CD14-positive monocyte (primary cell): ENCODE results near the gene CUL1. TPM values are rescaled to one million over a fixed set of nuclear protein-coding genes. Genes with fewer than 3 reads are reported as not detected.

Experiments used
- DNase-seq, 3 donors: peaks; one replicate each; pipeline ENCODE4 v3.0.0-alpha.2; 2011 to 2022
- H2AFZ ChIP-seq: 2 replicates; pipeline ENCODE4 v1.6.0; 2012; ENCODE audit warnings: mild to moderate bottlenecking, low read depth, low read length, inconsistent platforms; ENCODE audit not compliant: insufficient read depth, poor library complexity, severe bottlenecking
- H3K27ac ChIP-seq, 2 donors: 1 replicate in 1 of 2; 2 replicates in 1 of 2; pipeline ENCODE4 v1.5.1; 2012 to 2013; ENCODE audit warnings: low read length in 2 of 2, control low read depth in 1 of 2, inconsistent platforms in 1 of 2, low read depth in 1 of 2, mild to moderate bottlenecking in 1 of 2
- H3K27me3 ChIP-seq, 2 donors: one replicate each; pipeline versions ENCODE4 v1.6.0 to v1.6.1; 2011 to 2013; ENCODE audit warnings: low read length in 2 of 2; ENCODE audit not compliant: control insufficient read depth in 2 of 2, insufficient read depth in 2 of 2
- H3K36me3 ChIP-seq, 2 donors: replicated peaks in 1 of 2; 1 replicate in 1 of 2; 2 replicates in 1 of 2; pipeline versions ENCODE4 v1.5.1 to v1.6.1; 2012 to 2013; ENCODE audit warnings: low read length in 2 of 2, control low read depth in 1 of 2, inconsistent platforms in 1 of 2, mild to moderate bottlenecking in 1 of 2; ENCODE audit not compliant: insufficient read depth in 2 of 2, control insufficient read depth in 1 of 2
- H3K4me1 ChIP-seq, 2 donors: 1 replicate in 1 of 2; 2 replicates in 1 of 2; pipeline versions ENCODE4 v1.5.1 to v1.6.1; 2012 to 2013; ENCODE audit warnings: low read length in 2 of 2, control low read depth in 1 of 2, inconsistent platforms in 1 of 2, mild to moderate bottlenecking in 1 of 2, moderate library complexity in 1 of 2; ENCODE audit not compliant: insufficient read depth in 2 of 2, control insufficient read depth in 1 of 2
- H3K4me2 ChIP-seq: replicated peaks from 2 replicates; pipeline ENCODE3; 2012; ENCODE audit warnings: low read length, moderate library complexity, mild to moderate bottlenecking; ENCODE audit not compliant: poor library complexity, severe bottlenecking; ENCODE audit errors: extremely low read depth
- H3K4me3 ChIP-seq, 3 experiments: fragments of 200-600 bp in 1 of 3; sonication (generic) in 1 of 3; replicated peaks in 1 of 3; 1 replicate in 2 of 3; 2 replicates in 1 of 3; pipeline ENCODE4 v1.5.1; 2011 to 2013; ENCODE audit warnings: low read length in 3 of 3, mild to moderate bottlenecking in 3 of 3, control low read depth in 2 of 3, low read depth in 2 of 3, inconsistent platforms in 1 of 3, moderate library complexity in 1 of 3
- H3K79me2 ChIP-seq: 2 replicates; pipeline ENCODE4 v1.6.0; 2012; ENCODE audit warnings: mild to moderate bottlenecking, control low read depth, inconsistent platforms, low read length, moderate library complexity; ENCODE audit not compliant: insufficient read depth
- H3K9ac ChIP-seq: 2 replicates; pipeline ENCODE4 v1.6.0; 2017; ENCODE audit warnings: low read length, mild to moderate bottlenecking; ENCODE audit not compliant: insufficient read depth, poor library complexity, severe bottlenecking
- H3K9me3 ChIP-seq, 2 donors: replicated peaks in 1 of 2; 1 replicate in 1 of 2; 2 replicates in 1 of 2; pipeline versions ENCODE4 v1.5.1 to v1.6.1; 2012 to 2013; ENCODE audit warnings: low read length in 2 of 2, control low read depth in 1 of 2; ENCODE audit not compliant: control insufficient read depth in 1 of 2, insufficient read depth in 1 of 2
- H4K20me1 ChIP-seq: 2 replicates; pipeline ENCODE4 v1.6.0; 2012; ENCODE audit warnings: mild to moderate bottlenecking, low read length, control low read depth, moderate library complexity; ENCODE audit not compliant: insufficient read depth
- H3K27ac Mint-ChIP-seq, 7 donors: one replicate each; pipeline ENCODE4 v1.8.0; 2020; ENCODE audit warnings: mild to moderate bottlenecking in 7 of 7, mixed read lengths in 7 of 7, moderate library complexity in 6 of 7, inconsistent platforms in 2 of 7
- H3K27me3 Mint-ChIP-seq, 3 donors: one replicate each; pipeline ENCODE4 v1.8.0; 2021 to 2022; ENCODE audit warnings: low read depth in 3 of 3, mild to moderate bottlenecking in 3 of 3, mixed read lengths in 3 of 3, moderate library complexity in 3 of 3, inconsistent platforms in 1 of 3
- H3K36me3 Mint-ChIP-seq, 2 donors: one replicate each; pipeline ENCODE4 v1.8.0; 2020; ENCODE audit warnings: mixed read lengths in 2 of 2, inconsistent platforms in 1 of 2, mild to moderate bottlenecking in 1 of 2
- H3K4me1 Mint-ChIP-seq: one replicate; pipeline ENCODE4 v1.8.0; 2020; ENCODE audit warnings: mild to moderate bottlenecking, mixed read lengths
- H3K4me3 Mint-ChIP-seq, 2 donors: one replicate each; pipeline ENCODE4 v1.8.0; 2020; ENCODE audit warnings: mild to moderate bottlenecking in 2 of 2, mixed read lengths in 2 of 2, moderate library complexity in 1 of 2
- H3K9me3 Mint-ChIP-seq, 7 donors: one replicate each; pipeline ENCODE4 v1.8.0; 2020 to 2022; ENCODE audit warnings: mixed read lengths in 7 of 7, mild to moderate bottlenecking in 6 of 7, moderate library complexity in 6 of 7, inconsistent platforms in 2 of 7
- WGBS: methylation state at CpG from one replicate; pipeline ENCODE4 v1.1.5; 2013; ENCODE audit warnings: missing lambda C conversion rate; ENCODE audit not compliant: insufficient coverage; 5-methylcytosine and 5-hydroxymethylcytosine counted together
- intact Hi-C, 2 donors: fragments of 100-400 bp; cut with micrococcal nuclease; formaldehyde crosslinking; loops; one replicate each; pipeline versions ENCODE4 v1.15.0 to v1.15.1; 2023
- polyA plus RNA-seq, 3 donors: library from polyadenylated mRNA; depleted of rRNA in 1 of 3; unstranded in 2 of 3; stranded (reverse) in 1 of 3; fragments of 300-500 nt in 2 of 3; fragments of >200 nt in 1 of 3; fragmentation: Illumina TruSeq in 2 of 3; gene quantifications; 1 replicate in 2 of 3; 2 replicates in 1 of 3; pipeline ENCODE4 v1.2.3, GENCODE V29; 2012 to 2021
- TF ChIP-seq, protein P1 (sequence below): fragments of 200-600 bp; IDR thresholded peaks from one replicate; pipeline ENCODE4 v1.8.0; 2022; ENCODE audit warnings: antibody characterized with exemption, mild to moderate bottlenecking

The CUL1 gene
- polyA plus RNA-seq, 3 donors: 22.8 to 32.6 (median 23.9) TPM

DNA sequence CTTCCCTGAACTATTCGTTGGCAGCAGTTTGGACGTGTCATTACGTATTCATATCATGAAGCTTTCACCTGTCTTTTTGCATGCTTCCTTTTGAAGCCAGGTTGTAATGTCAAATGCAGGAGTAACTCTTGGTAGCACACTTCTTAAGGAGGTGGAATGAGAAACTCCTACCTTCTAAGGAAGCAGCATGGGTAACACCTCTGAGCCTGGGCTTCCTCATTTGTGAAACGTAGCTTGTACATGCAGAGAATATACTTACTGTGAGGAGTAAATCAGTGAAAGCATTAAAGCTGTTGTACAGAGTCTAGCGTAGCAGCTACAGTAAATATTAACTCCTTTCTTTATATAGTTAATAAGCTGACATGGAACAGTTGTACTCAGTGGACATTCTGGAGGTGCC is 21.1 kb downstream of the CUL1 start:
- Histone ChIP-seq H3K4me1 (peaks cover 10 to 15% of the 10 kb centered on the region in 2 donors), H3K79me2 (peaks cover 100% of the 10 kb centered on the region), H3K27me3 (no peaks in the 10 kb centered on the region), H3K36me3 (peaks cover 0 to 6% of the 10 kb centered on the region in 2 donors), H3K4me2 (no peak overlapping the region), H3K9ac (no peak overlapping the region), H3K4me3 (no peak overlapping the region), H3K27ac (no peak overlapping the region), H4K20me1 (peaks cover 100% of the 10 kb centered on the region), H3K9me3 (no peaks in the 10 kb centered on the region), H2AFZ (no peak overlapping the region)
- intact Hi-C loops: no loop called here
- H3K4me1 Mint-ChIP-seq: peaks cover 53% of the 10 kb centered on the region
- 100% methylated on average over 1 of the region's 5 CpGs for WGBS
- no peak for DNase-seq
- TF ChIP-seq, protein P1, sequence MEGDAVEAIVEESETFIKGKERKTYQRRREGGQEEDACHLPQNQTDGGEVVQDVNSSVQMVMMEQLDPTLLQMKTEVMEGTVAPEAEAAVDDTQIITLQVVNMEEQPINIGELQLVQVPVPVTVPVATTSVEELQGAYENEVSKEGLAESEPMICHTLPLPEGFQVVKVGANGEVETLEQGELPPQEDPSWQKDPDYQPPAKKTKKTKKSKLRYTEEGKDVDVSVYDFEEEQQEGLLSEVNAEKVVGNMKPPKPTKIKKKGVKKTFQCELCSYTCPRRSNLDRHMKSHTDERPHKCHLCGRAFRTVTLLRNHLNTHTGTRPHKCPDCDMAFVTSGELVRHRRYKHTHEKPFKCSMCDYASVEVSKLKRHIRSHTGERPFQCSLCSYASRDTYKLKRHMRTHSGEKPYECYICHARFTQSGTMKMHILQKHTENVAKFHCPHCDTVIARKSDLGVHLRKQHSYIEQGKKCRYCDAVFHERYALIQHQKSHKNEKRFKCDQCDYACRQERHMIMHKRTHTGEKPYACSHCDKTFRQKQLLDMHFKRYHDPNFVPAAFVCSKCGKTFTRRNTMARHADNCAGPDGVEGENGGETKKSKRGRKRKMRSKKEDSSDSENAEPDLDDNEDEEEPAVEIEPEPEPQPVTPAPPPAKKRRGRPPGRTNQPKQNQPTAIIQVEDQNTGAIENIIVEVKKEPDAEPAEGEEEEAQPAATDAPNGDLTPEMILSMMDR: no peak
- peaks cover 1 to 12% of the 10 kb centered on the region in 2 donors for H3K36me3 Mint-ChIP-seq
- no peak overlapping the region for H3K4me3 Mint-ChIP-seq
- H3K27me3 Mint-ChIP-seq: peaks cover 0 to 1% (median 0%) of the 10 kb centered on the region in 3 donors
- H3K9me3 Mint-ChIP-seq: peaks cover 0 to 3% (median 0%) of the 10 kb centered on the region in 7 donors
- peak overlapping the region in 2 of 7 donors; percentile 1 to 39 for H3K27ac Mint-ChIP-seq

DNA sequence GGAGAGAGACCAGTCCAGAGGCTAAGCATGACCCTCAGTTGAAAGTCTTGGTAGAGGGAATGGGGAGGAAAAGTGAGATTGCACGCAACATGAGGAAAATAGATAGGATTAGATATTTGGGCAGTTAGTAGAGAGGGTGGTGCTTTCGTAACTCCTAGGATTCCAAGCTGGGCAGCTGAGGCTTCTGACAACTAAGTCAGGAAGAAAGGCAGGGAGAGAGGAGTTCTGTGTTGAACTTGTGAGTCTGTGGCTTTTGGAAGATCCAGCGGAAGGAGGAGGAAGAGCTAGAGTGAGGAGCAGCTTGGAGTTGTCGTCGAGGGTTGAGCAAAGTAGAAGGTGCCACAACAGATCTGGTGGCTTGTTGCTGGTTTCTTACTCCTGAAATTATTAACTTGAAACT is 21.8 kb downstream of the CUL1 start:
- 85% methylated on average over 5 of the region's 5 CpGs for WGBS
- H3K4me3 ChIP-seq: no peak overlapping the region
- H3K4me1 ChIP-seq: peaks cover 13 to 17% of the 10 kb centered on the region in 2 donors
- Mint-ChIP-seq H3K27ac (peak overlapping the region in 6 of 7 donors; percentile 1 to 39 (median 19)), H3K4me3 (no peak overlapping the region), H3K27me3 (peaks cover 0 to 1% (median 0%) of the 10 kb centered on the region in 3 donors), H3K36me3 (peaks cover 0 to 11% of the 10 kb centered on the region in 2 donors), H3K9me3 (peaks cover 0 to 3% (median 0%) of the 10 kb centered on the region in 7 donors), H3K4me1 (peaks cover 58% of the 10 kb centered on the region)
- H3K36me3 ChIP-seq: no peaks in the 10 kb centered on the region
- H3K9me3 ChIP-seq: no peaks in the 10 kb centered on the region
- no peak overlapping the region for H2AFZ ChIP-seq
- H4K20me1 ChIP-seq: peaks cover 100% of the 10 kb centered on the region
- H3K9ac ChIP-seq: no peak overlapping the region
- no peak for DNase-seq
- no peak overlapping the region for H3K4me2 ChIP-seq
- no peaks in the 10 kb centered on the region for H3K27me3 ChIP-seq
- TF ChIP-seq, protein P1: no peak
- intact Hi-C loops: no loop called here
- H3K79me2 ChIP-seq: peaks cover 100% of the 10 kb centered on the region
- no peak overlapping the region for H3K27ac ChIP-seq
